GM19395 (cell line): ENCODE data around the gene PCDH9.

ENCODE experiments used
- ATAC-seq: cut with Tn5 transposase; IDR thresholded peaks from one replicate; pipeline ENCODE4 v1.9.1; 2021; ENCODE audit warnings: mild to moderate bottlenecking, moderate library complexity; ENCODE audit not compliant: unreplicated experiment

The PCDH9 gene

DNA sequence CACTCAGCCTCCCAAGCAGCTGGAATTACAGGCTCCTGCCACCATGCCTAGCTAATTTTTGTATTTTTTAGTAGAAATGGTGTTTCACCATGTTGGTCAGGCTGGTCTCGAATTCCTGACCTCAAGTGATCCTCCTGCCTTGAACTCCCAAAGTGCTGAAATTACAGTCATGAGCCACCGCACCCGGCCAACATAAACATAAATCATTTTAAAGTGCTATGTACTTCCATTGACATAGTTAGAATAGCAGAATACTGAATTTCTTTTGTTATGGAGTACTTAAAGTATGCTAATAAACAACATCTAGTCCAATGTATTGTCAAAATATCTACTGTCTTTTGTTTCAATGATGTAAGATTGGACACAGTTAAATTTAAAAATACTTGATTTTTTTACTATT is 539.0 kb downstream of the PCDH9 start:
- no peak for ATAC-seq

DNA sequence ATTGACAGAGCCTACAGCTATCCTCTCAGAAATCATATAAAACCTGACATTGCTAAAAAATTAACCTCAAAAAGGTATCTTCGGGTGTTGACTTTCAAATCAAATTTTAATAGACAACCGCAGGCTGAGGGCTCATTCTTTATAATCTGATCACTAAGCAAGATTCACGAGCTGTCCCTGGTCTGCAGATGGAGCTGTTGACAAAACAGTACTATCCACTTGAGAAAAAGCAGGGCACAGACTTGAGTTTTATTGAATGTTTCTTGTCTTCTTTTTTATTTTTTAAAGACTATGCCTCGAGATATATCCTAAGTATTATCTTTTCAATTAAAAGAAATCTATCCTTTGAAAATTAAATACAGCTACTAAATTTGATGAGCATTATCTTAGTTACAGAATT is 540.5 kb downstream of the PCDH9 start:
- ATAC-seq = no peak

DNA sequence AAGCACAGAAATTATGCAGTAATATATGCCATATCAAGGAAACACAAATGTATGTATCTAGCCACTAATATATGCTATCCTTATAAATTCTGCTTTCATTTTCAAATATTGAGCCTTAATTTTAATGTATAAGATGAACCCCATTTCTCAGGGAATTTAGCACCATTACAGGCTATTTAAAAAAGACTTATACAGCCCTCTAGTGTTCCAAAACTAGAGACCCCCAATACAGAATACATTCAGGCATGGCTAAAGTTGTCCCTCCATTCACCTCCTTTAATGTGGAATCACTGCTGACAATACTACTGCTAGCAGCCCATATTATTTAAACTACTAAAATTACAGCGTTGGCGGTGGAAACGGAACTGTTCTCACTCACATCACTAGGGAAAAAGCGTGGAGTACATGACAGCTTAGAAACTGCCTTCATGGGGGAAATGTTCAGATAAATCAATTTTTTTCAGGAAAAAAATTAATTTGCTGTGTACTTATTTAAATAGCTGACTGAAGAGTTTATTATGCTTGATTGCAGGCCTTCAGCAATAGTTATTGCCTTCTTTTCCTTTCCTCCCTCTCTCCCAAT is 541.0 kb downstream of the PCDH9 start:
- no peak for ATAC-seq

DNA sequence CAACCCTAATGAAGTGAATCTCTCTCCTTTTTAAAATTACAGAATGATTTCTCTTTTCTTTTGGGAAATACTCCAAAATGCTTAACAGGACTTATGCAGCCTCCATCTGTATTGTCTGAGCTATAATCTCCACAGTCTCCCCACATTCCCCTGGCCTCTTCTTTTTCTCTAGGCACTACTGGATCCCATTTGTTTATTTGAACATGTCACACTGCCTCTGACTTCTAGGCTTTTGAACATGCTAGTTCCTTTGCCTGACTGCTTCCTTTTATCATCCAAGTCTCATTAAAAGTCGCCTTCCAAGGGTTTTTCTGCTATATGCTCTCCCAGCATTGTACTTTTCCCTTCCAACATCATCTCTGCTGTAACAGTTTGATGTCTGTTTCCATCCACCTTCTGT is 548.7 kb downstream of the PCDH9 start:
- no peak for ATAC-seq

DNA sequence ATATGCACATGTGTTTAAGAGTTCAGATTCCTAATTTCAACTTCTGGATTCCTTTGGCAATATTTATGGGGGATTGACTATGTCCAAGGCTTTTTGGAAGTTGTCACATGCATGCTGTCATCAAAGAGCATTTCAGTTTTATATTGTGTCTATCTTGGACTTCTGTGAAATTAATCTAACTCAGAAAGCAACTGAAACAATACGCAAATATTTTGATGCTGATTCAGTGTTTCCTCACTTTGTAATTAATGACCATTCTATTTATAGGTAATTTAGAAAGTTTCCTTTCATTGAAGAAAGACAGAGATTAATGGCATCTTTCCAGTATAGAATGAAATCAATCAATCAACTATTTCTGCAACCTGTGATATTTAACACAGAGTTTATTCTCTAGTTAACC is 550.1 kb downstream of the PCDH9 start:
- ATAC-seq = no peak

DNA sequence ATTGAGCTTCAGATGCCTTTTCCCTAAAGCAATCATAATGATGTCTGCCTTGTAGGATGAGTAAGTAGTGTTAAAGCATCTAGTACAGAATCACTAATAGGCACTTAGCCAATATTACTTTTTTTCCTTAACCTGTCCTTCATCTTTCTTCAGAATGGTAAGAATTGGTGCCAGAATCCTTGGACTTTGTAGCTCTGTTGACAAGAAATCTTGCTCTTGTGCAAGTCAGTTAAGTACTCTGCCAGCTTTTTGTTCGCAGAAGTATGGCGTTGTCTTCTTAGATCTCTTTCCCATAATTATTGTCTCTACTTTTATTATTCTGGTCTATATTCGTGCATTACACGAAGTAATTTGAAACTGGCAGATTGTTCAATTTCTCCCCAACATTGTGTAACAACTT is 554.5 kb downstream of the PCDH9 start:
- ATAC-seq = no peak

DNA sequence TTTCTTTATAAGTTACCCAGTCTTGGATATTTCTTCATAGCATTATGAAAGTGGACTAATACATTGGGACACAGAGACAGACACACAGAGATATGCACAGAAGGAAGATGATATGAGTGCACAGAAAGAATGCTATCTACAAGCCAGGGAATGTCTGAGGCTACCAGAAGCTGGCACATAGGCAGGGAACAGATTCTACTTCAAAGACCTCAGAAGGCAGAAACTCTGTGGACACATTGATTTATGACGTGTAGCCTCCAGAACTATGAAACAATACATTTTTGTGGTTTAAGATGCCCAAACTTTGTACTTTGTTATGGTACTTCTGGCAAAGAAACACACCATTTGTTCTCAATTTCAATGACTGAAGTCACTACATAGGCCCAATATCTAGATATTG is 556.7 kb downstream of the PCDH9 start:
- no peak for ATAC-seq

DNA sequence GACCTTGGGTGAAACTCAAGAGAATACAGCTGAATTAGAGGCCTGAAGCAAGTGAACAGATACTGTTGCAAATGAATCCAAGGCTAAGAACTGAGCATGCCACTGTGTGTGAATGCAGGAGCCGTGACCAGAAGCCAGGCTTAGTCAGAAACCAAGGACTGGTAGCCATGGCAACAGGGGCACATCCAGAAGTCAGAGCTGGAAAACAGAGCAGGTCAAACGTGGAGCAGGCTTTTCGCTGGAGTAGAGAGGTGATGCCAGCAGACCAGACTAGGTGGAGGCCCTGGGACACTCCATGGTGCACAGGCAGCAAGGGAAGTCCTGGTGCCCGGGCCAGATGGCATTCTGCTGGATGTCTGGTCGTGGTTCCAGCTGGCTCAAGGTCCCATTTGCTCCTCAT is 564.1 kb downstream of the PCDH9 start:
- ATAC-seq = no peak

DNA sequence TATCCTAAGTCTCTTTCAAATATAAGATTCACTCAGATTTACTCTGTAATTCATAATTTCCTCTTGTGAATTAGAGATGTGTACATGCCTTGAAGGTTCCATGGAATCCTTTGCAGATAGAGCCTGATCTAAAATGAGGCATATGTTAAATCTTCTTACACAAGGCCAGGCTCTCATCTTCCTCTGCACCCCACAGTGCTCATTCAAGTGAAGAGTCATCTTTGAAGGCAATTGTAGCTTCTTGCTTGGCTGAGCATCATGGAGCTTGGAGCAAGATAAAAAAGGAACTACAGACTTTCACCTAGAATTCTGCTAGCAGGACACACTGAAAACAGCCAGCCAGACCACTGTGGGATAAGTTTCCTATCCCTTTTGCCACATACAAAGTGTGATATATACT is 566.4 kb downstream of the PCDH9 start:
- ATAC-seq = no peak

DNA sequence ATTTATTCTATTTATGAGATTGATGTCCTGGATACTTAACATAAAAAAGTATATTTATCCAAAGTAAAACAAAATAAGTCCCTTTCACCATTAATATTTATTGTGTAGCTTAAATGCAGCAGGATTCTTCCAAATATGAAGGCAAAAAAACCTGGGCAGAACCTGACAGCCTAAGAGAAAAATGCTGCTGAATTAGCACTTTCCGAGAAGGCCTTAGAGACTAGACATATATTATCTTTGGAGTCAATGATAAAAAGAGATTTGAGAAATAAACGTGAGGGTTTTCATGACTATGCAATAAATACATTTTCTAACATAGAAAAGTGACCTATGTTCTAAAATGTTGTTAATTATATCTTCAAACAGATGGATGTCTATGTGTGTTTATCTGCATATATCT is 566.9 kb downstream of the PCDH9 start:
- ATAC-seq = no peak

DNA sequence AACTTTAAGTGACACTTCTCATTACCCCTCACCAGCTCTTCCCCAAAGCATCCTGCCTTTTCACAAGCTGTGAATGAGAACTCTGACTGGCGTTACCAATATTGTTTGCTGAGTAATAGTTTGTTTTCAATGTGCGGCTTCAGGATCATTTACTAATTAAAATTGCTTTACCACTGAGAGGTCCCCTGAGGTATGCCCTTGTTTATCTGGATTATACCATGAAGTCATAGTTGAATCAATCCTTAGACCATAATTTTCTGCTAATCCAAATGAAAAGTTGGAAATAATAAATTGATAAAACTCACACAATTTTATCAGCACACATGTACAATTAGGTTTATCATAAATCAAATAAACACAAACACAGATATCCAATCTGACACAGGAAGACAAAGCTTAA is 568.8 kb downstream of the PCDH9 start:
- ATAC-seq = no peak

DNA sequence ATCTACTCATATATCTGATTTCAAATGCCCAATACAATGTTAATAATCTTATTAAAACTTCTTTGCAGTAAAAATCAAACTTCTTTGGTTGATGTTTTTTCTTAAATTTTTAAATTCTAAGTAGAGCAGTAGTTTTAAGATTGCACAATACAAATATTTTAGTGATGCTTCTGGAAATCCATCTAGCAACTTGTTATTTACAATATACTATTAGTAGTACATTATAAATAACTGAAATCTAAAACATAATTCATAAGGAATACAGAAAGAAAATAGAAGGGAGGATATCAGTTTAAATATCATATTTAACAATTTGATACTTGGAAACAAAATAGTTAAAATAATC is 569.7 kb downstream of the PCDH9 start:
- no peak for ATAC-seq

DNA sequence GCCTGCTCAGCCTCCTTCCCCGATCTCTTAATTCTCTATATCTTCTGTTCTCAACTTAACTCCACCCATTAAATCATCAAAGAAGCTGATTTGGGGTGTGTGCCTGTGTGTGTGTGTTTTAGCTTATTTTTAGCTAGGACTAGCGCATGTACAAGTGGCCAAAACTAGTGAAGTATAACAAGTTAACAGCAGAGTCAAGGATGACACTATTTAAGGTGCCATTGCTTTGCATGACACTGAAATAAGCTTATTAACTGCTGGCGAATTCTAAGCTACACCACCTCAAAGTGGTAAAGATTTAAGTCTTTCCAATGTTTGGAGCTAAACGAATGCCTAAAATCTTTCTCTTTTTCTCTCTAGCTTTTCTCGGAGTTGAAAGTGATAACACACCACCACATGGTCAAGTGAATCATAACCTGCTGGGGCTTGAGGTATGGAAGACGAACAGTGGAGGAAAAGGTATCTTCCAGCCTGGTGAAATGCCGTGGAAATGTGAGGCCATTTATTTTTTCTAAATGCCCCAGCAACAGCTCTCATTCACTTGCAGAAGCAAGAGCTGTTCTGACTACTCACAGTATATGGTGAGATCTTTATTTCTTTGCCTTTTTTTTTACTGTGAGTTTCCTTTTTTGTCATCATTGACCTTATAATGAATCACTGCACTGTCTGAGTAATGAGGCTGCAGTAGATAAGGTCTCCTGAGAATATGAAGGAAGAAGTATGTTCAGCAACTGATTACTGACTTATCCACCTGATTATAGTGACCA is 570.3 kb downstream of the PCDH9 start:
- peak; percentile 73 for ATAC-seq

DNA sequence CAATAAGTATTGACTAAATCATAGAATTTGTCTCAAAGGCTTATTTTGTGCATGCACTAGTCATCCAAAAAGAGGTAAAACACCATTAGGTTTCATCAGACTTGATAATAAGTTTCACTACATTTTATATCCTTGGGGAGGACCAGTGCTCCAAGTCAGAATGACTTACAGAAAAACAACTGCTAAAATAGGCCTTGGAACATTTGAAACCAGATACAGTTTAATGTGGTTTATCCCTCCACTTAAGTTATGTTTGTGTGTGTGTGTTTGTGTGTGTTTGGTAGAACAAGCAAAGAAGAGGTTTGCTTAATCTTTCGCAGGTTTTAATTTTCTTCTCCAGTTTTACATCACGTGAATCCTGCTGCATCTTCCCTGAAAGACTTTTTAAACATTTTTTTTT is 570.9 kb downstream of the PCDH9 start:
- ATAC-seq = no peak

DNA sequence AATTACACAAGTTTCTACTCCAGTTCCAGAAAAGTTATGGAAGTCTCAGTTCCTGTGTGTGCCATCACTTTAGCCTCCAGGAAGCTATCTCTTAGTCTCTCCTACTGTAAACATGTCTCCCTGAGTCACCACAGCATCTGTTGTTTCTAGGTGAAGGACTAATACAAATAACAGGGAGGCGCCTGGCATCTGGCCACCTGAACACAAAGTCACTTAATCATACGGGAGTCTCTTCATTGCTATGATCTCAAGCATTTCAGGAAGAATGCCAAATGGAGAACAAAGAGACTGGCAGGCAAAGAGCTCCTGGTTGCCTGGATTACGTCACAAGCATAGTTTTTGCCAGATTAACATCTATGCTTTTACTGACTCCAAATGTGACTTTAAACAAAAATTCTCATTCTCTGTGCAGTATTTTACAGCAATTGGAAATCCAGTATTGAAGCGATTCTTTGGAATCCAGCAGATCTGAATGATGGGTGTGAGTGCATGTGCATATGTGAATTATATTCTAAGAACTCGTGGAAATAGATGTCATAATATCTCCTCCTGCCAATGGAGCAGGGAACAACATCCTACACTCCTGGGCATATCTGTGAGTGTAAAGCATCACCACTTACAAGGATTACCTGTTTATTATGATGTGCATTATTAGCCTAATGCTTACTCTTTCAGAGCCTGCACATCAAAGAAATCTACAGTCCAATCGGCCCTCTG is 572.8 kb downstream of the PCDH9 start:
- ATAC-seq = no peak

DNA sequence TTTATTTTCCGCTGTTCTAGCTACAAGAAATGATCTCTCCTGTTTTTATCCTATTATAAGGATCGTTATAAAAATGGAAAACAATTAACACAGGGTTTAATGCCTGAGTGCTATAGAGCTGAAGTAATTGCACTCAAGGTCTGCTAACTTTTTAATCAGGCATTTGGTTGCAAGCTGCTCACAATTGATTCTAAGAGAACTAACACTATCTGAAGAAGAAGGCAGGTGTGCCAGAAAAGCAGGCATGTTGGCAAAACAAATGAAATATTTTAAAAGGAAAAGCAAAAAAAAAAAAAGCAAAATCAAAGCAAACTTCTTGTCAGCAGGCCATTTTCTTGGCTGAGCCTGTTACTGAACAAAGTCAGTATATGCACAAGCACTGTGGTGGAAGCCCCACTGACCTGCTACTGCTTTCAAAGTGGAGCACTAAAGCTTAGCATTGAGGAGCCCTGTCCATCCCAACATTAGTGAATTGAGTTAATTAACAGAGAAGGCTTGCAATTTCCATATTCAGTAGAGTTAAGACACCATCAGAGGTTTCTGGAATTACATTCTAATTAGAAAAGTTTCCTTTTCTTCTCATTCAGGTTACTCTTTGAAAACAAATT is 574.2 kb downstream of the PCDH9 start:
- no peak for ATAC-seq

DNA sequence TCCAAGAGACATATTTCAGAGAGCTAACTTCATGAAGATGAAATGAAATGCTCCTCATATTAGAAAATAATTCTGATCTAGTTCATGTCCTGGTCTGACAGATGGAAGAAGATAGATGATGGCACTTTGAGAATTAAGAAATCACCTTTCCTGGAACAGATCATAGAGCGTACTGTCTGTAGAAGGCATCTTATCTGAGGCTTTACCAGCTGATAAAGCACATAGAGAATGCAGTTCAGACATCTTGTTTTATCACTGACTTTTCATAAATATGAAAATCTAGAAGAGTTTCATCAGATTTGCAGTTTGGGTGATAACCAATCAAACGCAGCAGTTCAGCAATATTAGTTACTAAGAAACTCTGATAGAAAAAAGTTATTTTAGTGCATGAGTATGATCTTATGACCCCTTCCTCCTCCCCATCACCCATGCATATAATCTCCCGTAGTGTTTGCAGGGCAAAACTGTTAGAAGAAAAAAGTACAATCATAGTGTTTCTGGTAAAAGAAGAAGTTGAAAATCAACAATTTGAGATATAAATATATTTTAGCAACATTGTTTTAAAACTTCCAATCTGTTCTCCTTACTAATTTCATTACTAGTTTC is 585.2 kb downstream of the PCDH9 start:
- no peak for ATAC-seq

DNA sequence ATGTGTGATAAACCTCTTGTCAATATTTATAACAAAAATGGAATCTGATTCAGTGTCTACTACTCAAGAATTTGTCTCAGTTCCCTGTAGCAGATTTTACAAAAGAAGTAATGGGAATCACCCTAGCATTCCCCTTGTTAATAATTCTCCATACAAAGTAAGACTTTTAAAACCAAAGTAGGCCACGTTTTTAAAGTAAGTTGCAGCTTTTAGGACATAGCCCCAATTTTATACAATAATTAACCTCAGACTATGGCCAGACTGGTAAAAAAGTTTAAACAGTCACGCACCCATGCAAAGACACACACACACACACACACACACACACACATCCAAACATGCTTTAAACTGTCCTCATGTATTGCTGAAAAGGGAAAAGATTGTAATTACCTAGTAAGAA is 589.9 kb downstream of the PCDH9 start:
- ATAC-seq = peak; percentile 47

DNA sequence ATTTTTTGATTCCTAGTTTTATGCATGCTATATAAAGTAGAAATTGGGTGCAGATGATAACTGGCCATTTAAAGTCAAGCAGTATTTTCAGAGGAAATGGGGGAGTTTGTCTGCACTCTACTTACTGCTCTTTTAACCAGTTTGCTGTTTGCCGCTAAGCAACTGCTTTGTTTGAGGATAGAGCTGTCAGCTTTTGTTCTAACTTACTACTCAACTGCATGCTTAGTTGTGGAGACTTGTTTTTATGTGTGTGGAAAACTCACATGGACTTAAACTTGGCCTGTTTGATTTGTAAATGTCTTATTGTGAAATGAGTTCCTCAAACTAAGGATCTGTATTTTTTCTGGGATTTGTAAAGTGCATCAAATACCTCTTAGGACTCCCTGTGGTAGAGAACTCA is 591.1 kb downstream of the PCDH9 start:
- no peak for ATAC-seq

DNA sequence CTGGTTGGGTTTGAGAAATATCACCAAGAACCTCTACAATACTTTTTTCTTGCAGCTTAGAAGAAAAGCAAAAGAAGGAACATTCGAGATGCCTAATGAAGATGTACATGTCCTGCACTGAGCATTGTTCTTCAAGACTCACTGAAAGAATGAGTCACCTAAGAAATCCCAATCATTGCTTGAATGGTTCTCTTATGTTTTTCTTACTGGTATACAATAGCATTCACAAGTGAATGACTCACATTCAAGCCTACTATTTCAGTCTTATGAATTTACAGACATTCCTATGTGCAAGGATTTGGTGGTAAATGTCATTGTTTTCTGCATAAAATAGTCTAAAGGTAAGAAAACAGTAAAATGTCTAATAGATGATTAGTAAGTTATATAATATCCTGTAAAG is 594.6 kb downstream of the PCDH9 start:
- no peak for ATAC-seq

DNA sequence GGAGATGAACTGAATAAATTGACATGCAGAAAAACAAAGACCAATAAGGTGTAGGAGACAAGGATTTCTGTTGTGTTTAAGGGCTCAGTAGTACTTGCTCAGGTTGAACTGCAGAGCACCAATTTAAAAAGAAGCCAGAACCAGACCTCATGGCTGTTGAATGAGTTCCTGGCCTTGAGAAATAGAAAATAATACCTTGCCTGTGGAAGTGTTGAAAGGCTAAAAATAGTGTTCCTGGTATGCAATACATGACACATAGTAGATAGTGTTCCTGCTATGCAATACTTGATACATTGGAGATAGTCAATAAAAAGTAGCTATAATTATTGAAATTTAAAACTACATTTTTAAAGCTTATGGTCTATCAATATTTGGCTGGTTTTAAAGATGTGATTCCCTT is 595.8 kb downstream of the PCDH9 start:
- no peak for ATAC-seq

DNA sequence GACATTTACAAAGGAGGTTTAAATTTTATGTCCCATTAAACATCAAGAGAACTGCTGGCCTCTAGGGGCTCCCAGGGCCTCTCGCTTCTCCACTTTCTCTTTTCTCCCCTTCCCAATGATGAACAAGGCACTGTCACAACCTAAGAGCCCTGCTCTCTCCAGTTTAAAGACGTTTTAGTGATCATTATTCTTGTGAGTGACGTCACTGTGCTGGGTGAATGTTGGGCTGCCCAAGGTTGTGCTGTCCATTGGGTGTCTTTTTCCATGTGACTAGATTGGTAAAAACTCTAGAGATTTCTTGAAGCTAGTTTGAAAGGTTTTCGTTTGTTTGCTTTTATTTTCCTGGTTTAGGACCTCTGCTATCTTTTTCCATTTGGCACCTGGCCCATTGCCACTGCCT is 602.6 kb downstream of the PCDH9 start:
- no peak for ATAC-seq
